CD4-positive, alpha-beta memory T cell (primary cell): ENCODE measurements around the gene PHF12. TPM values are rescaled to one million over a fixed set of nuclear protein-coding genes. Genes with fewer than 3 reads are reported as not detected.
A peak's percentile ranks its signal among the peaks of the same experiment; 100 is the strongest.

ENCODE experiments used
- CTCF ChIA-PET: fragments of 350-600 bp; sonication (Branson Sonifier 250); formaldehyde crosslinking; loops from one replicate; lab custom pipeline; 2021; ENCODE audit warnings: inconsistent platforms; ENCODE audit not compliant: partially characterized antibody; lab: Charles Lee
- POLR2A ChIA-PET: fragments of 350-600 bp; sonication (Branson Sonifier 250); formaldehyde crosslinking; loops from one replicate; lab custom pipeline; 2021; ENCODE audit not compliant: partially characterized antibody; lab: Charles Lee
- DNase-seq, 5 donors: peaks; one replicate each; pipeline versions ENCODE4 v3.0.0 to v3.0.0-alpha.2; 2020 to 2022; ENCODE audit warnings: mixed read lengths in 1 of 5
- H3K27ac ChIP-seq: one replicate; pipeline ENCODE4 v1.7.0; 2013; ENCODE audit warnings: low read depth, low read length
- H3K27me3 ChIP-seq: 2 replicates; pipeline ENCODE4 v1.7.0; 2013; ENCODE audit warnings: mild to moderate bottlenecking, low read length, moderate library complexity; ENCODE audit not compliant: insufficient read depth
- H3K36me3 ChIP-seq: 2 replicates; pipeline ENCODE4 v1.7.0; 2013; ENCODE audit warnings: mild to moderate bottlenecking, low read length, moderate library complexity; ENCODE audit not compliant: insufficient read depth
- H3K4me1 ChIP-seq: 2 replicates; pipeline ENCODE4 v1.7.0; 2013; ENCODE audit warnings: mild to moderate bottlenecking, low read length, moderate library complexity; ENCODE audit not compliant: insufficient read depth
- H3K4me3 ChIP-seq, 2 donors: one replicate each; pipeline ENCODE4 v1.7.0; 2013; ENCODE audit warnings: low read length in 2 of 2, mild to moderate bottlenecking in 1 of 2
- H3K9me3 ChIP-seq, 2 donors: one replicate each; pipeline ENCODE4 v1.7.0; 2013; ENCODE audit warnings: low read length in 2 of 2, control low read depth in 1 of 2; ENCODE audit not compliant: control insufficient read depth in 1 of 2
- H3K27ac Mint-ChIP-seq, 7 donors: one replicate each; pipeline ENCODE4 v1.8.0; 2020 to 2021; ENCODE audit warnings: mixed read lengths in 7 of 7, mild to moderate bottlenecking in 6 of 7, inconsistent platforms in 3 of 7, moderate library complexity in 3 of 7
- H3K27me3 Mint-ChIP-seq, 2 donors: one replicate each; pipeline ENCODE4 v1.8.0; 2020 to 2021; ENCODE audit warnings: mixed read lengths in 2 of 2
- H3K36me3 Mint-ChIP-seq, 2 donors: one replicate each; pipeline ENCODE4 v1.8.0; 2020 to 2021; ENCODE audit warnings: mixed read lengths in 2 of 2, inconsistent platforms in 1 of 2, mild to moderate bottlenecking in 1 of 2
- H3K4me1 Mint-ChIP-seq, 4 donors: one replicate each; pipeline ENCODE4 v1.8.0; 2020 to 2021; ENCODE audit warnings: mixed read lengths in 4 of 4, mild to moderate bottlenecking in 1 of 4
- H3K4me3 Mint-ChIP-seq, 8 donors: one replicate each; pipeline ENCODE4 v1.8.0; 2020 to 2021; ENCODE audit warnings: mixed read lengths in 8 of 8, mild to moderate bottlenecking in 7 of 8, moderate library complexity in 6 of 8, inconsistent platforms in 3 of 8
- H3K9me3 Mint-ChIP-seq, 8 donors: one replicate each; pipeline ENCODE4 v1.8.0; 2020 to 2021; ENCODE audit warnings: mixed read lengths in 8 of 8, mild to moderate bottlenecking in 5 of 8, inconsistent platforms in 3 of 8, moderate library complexity in 1 of 8
- intact Hi-C: fragments of 100-400 bp; cut with micrococcal nuclease; formaldehyde crosslinking; loops from one replicate; pipeline ENCODE4 v1.15.1; 2023
- polyA plus RNA-seq, 2 donors: library from polyadenylated mRNA; unstranded; fragments of 300-500 nt; fragmentation: Illumina TruSeq; gene quantifications; one replicate each; pipeline ENCODE4 v1.2.3, GENCODE V29; 2021
- total RNA-seq, 2 experiments: library from RNA; stranded (reverse); gene quantifications; one replicate each; pipeline ENCODE4 v1.2.3, GENCODE V29; 2021

The PHF12 gene
- total and polyA plus RNA-seq, 4 experiments from 2014 or later, result 5.0 to 135 (median 68.7) TPM

- Histone ChIP-seq H3K9me3 (no peaks in the 10 kb centered on the region), H3K4me3 (no peak overlapping the region), H3K27me3 (no peaks in the 10 kb centered on the region), H3K27ac (no peak overlapping the region), H3K4me1 (peaks cover 53% of the 10 kb centered on the region), H3K36me3 (peaks cover 16% of the 10 kb centered on the region)
- DNase-seq, result no peak
- ChIA-PET CTCF (interaction anchor here (1.5 to 1.7 kb wide), 3 partner anchors 11 to 62 kb away, joined by 3 to 5 read pairs (median 4); no protein-coding TSS in a partner anchor), POLR2A (interaction anchor here (1.0 to 4.9 kb wide), 5 partner anchors 10 to 59 kb away, joined by 3 to 40 read pairs (median 5); partner anchors contain the start of genes DHRS13, FAM222B and PHF12)
- Mint-ChIP-seq H3K27ac (peak overlapping the region; percentile 31 to 94 (median 82)), H3K9me3 (no peaks in the 10 kb centered on the region), H3K36me3 (peaks cover 8 to 36% of the 10 kb centered on the region in 2 donors), H3K4me1 (peaks cover 36 to 70% (median 51%) of the 10 kb centered on the region in 4 donors), H3K4me3 (peak overlapping the region in 5 of 8 donors; percentile 44 to 57 (median 52)), H3K27me3 (no peaks in the 10 kb centered on the region)
- intact Hi-C loops, result no loop called here
Observed at GRCh38 chr17:28891201-28891600, 60.1 kb downstream of the PHF12 start.

GRCh38 chr17:28889996-28890395 is 61.3 kb downstream of the PHF12 start:
- CTCF ChIA-PET, result interaction anchor here (0.6 to 1.7 kb wide), 5 partner anchors 12 to 90 kb away, joined by 3 to 5 read pairs (median 3); no protein-coding TSS in a partner anchor
- POLR2A ChIA-PET, result interaction anchor here (1.5 to 4.9 kb wide), 3 partner anchors 12 to 60 kb away, joined by 3 to 40 read pairs (median 30); partner anchors contain the start of genes DHRS13 and PHF12
- Mint-ChIP-seq H3K9me3 (no peaks in the 10 kb centered on the region), H3K27me3 (no peaks in the 10 kb centered on the region), H3K27ac (peak overlapping the region in 5 of 7 donors; percentile 17 to 62 (median 36)), H3K4me3 (no peak overlapping the region), H3K4me1 (peaks cover 27 to 66% (median 43%) of the 10 kb centered on the region in 4 donors), H3K36me3 (peaks cover 11 to 43% of the 10 kb centered on the region in 2 donors)
- Histone ChIP-seq H3K36me3 (peaks cover 28% of the 10 kb centered on the region), H3K4me1 (peaks cover 42% of the 10 kb centered on the region), H3K27ac (no peak overlapping the region), H3K4me3 (no peak overlapping the region), H3K9me3 (no peaks in the 10 kb centered on the region), H3K27me3 (no peaks in the 10 kb centered on the region)
- DNase-seq, result no peak
- intact Hi-C loops, result no loop called here

DNA sequence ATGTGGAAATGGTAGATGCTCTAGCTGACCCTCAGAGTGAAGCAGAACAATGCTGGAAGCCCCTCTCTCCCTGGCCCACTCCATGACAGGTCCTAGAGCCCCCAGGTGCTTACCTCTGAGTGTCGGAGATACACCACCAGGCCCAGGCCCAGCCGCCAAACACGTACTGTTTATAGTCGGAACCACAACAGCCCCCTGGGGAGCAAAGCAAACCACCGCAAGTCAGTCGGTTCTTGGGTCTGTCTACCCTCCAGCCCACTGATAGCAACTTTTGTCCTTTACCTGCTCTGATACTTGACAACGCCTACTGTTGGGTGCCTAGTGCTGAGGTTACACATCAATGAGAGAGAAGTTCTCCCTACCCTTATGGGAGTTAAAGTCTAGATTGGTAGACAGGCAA is 62.5 kb downstream of the PHF12 start:
- no peaks in the 10 kb centered on the region for H3K27me3 Mint-ChIP-seq
- H3K4me1 ChIP-seq, result peaks cover 33% of the 10 kb centered on the region
- CTCF ChIA-PET, result interaction anchor here (1.1 to 1.3 kb wide), 2 partner anchors 15 to 125 kb away, joined by 3 to 6 read pairs; no protein-coding TSS in a partner anchor
- H3K4me1 Mint-ChIP-seq, result peaks cover 24 to 60% (median 39%) of the 10 kb centered on the region in 4 donors
- no peak for DNase-seq
- POLR2A ChIA-PET, result interaction anchor here (0.7 to 2.3 kb wide), 2 partner anchors 14 to 231 kb away, joined by 3 to 6 read pairs; partner anchors contain the start of gene DHRS13
- H3K27me3 ChIP-seq, result no peaks in the 10 kb centered on the region
- no peak overlapping the region for H3K4me3 ChIP-seq
- intact Hi-C loops, result no loop called here
- H3K36me3 ChIP-seq, result peaks cover 40% of the 10 kb centered on the region
- H3K9me3 ChIP-seq, result no peaks in the 10 kb centered on the region
- peak overlapping the region in 4 of 7 donors; percentile 6 to 42 (median 24) for H3K27ac Mint-ChIP-seq
- no peak overlapping the region for H3K4me3 Mint-ChIP-seq
- peaks cover 19 to 53% of the 10 kb centered on the region in 2 donors for H3K36me3 Mint-ChIP-seq
- no peak overlapping the region for H3K27ac ChIP-seq
- H3K9me3 Mint-ChIP-seq, result no peaks in the 10 kb centered on the region

DNA sequence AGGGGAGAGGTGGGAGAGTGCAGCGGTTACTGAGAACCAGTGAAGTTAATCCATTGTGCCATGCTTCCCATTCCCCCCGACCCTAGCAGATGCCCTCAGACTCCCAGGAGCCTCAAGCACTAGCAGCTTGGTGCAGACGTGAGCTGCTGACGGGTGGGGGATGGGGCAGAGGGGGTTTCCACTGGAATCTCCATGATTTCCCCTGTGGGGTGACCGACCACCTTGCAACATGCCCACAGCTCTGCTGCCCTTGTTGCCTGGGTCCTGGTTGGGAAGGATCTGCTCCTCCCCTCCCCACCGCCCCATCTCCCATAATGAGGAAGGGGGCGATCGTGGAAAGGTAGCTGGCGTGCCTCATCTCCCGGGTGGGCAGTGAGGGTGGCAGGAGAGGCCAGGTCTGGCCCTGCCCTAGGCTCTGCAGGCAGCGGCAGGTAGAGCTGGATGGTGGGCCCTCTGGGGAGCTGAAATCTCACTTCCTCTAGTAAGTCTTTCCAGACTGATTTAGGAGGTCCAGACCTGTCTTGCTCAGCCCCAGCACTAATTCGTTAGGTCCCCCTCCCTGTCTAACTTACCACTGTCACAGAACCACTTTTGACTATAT is 63.3 kb downstream of the PHF12 start:
- no peak for DNase-seq
- ChIA-PET POLR2A (interaction anchor here (1.6 to 2.3 kb wide), 2 partner anchors 9 to 15 kb away, joined by 5 to 6 read pairs; partner anchors contain the start of genes DHRS13 and FLOT2), CTCF (interaction anchor here (1.1 kb wide), 1 partner anchor 124 kb away, joined by 6 read pairs; no protein-coding TSS in a partner anchor)
- intact Hi-C loops, result no loop called here
- Histone ChIP-seq H3K27me3 (no peaks in the 10 kb centered on the region), H3K27ac (no peak overlapping the region), H3K4me3 (no peak overlapping the region), H3K9me3 (no peaks in the 10 kb centered on the region), H3K4me1 (peaks cover 25% of the 10 kb centered on the region), H3K36me3 (peaks cover 49% of the 10 kb centered on the region)
- Mint-ChIP-seq H3K9me3 (no peaks in the 10 kb centered on the region), H3K27me3 (no peaks in the 10 kb centered on the region), H3K4me1 (peaks cover 17 to 52% (median 31%) of the 10 kb centered on the region in 4 donors), H3K36me3 (peaks cover 20 to 49% of the 10 kb centered on the region in 2 donors), H3K27ac (peak overlapping the region in 2 of 7 donors; percentile 46 to 57), H3K4me3 (no peak overlapping the region)

DNA sequence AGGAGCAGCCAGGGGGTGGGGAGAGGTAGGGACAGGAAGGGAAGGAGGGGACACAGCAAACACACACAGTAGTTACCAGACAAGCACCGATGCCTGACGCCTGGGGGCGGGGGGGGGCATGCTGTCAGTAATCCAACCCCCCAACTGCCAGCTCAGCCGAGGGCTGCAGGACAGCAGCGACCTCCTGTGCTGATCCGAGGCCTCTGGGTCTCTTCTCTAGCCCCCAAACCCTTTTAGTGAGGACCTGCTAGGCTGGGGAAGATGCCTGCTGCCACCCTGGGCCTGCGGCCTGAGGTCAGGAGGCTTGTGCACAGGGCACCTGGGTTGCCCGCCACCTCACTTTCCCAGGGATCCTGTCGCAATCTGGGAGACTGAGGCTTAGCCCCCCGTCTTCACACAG is 65.4 kb downstream of the PHF12 start:
- H3K4me1 Mint-ChIP-seq, result peaks cover 4 to 32% (median 15%) of the 10 kb centered on the region in 4 donors
- Histone ChIP-seq H3K9me3 (no peaks in the 10 kb centered on the region), H3K36me3 (peaks cover 69% of the 10 kb centered on the region), H3K4me3 (no peak overlapping the region), H3K27ac (no peak overlapping the region), H3K4me1 (peaks cover 9% of the 10 kb centered on the region), H3K27me3 (no peaks in the 10 kb centered on the region)
- DNase-seq, result no peak
- ChIA-PET POLR2A (interaction anchor here (1.2 kb wide), 1 partner anchor 12 kb away, joined by 3 read pairs; the partner anchor contains the start of gene FLOT2), CTCF (interaction anchor here (1.0 kb wide), 1 partner anchor 12 kb away, joined by 3 read pairs; the partner anchor contains the start of gene FLOT2)
- no peaks in the 10 kb centered on the region for H3K27me3 Mint-ChIP-seq
- peaks cover 32 to 54% of the 10 kb centered on the region in 2 donors for H3K36me3 Mint-ChIP-seq
- intact Hi-C loops, result no loop called here
- H3K27ac Mint-ChIP-seq, result peak overlapping the region in 2 of 7 donors; percentile 36 to 74
- H3K9me3 Mint-ChIP-seq, result no peaks in the 10 kb centered on the region
- H3K4me3 Mint-ChIP-seq, result no peak overlapping the region

DNA sequence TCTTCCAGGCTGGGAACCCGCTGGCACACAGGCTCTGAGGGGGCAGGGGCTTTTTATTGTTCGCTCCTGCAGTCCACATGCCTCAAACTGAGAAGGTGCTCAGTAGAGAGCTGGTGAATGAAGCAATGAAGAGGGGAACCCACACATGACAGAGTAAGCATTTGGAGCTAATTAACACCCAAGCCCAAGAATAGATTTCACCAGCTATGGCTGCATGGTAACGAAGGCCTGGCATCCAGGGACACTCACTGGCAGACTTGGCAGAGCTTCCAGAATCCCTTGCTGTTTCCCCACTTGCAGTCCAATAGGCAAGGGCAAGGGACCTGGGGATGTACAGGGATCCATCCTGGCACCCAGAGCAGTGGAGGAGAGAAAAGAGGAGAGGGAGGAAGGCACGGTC is 66.0 kb downstream of the PHF12 start:
- H3K36me3 Mint-ChIP-seq, result peaks cover 35 to 56% of the 10 kb centered on the region in 2 donors
- peaks cover 75% of the 10 kb centered on the region for H3K36me3 ChIP-seq
- POLR2A ChIA-PET, result no interaction called here

More for the DNA sequence above, 66.0 kb downstream of the PHF12 start:
- Histone ChIP-seq H3K4me3 (no peak overlapping the region), H3K27ac (no peak overlapping the region), H3K9me3 (no peaks in the 10 kb centered on the region), H3K27me3 (no peaks in the 10 kb centered on the region), H3K4me1 (peaks cover 9% of the 10 kb centered on the region)
- Mint-ChIP-seq H3K27me3 (no peaks in the 10 kb centered on the region), H3K4me3 (no peak overlapping the region), H3K9me3 (no peaks in the 10 kb centered on the region), H3K27ac (peak overlapping the region in 4 of 7 donors; percentile 4 to 82 (median 50)), H3K4me1 (peaks cover 4 to 26% (median 13%) of the 10 kb centered on the region in 4 donors)
- CTCF ChIA-PET, result interaction anchor here (1.0 kb wide), 1 partner anchor 12 kb away, joined by 3 read pairs; the partner anchor contains the start of gene FLOT2
- intact Hi-C loops, result no loop called here
- DNase-seq, result no peak
